Endodermal cell (in vitro differentiated cells): ENCODE data around the gene OPALIN. TPM values are rescaled to one million over a fixed set of nuclear protein-coding genes. Genes with fewer than 3 reads are reported as not detected.

Experiments used
- DNase-seq: peaks from one replicate; pipeline ENCODE4 v3.0.0-alpha.2; 2017
- H3K27ac ChIP-seq: 2 replicates; pipeline ENCODE4 v1.5.1; 2013; ENCODE audit warnings: mild to moderate bottlenecking, low read depth, low read length, moderate library complexity
- H3K27me3 ChIP-seq: 2 replicates; pipeline ENCODE4 v1.6.1; 2013; ENCODE audit warnings: mild to moderate bottlenecking, low read length, moderate library complexity; ENCODE audit not compliant: insufficient read depth, control insufficient read depth, poor library complexity, severe bottlenecking
- H3K36me3 ChIP-seq: 2 replicates; pipeline ENCODE4 v1.7.0; 2013; ENCODE audit warnings: mild to moderate bottlenecking, low read length, moderate library complexity; ENCODE audit not compliant: control insufficient read depth, insufficient read depth
- H3K4me1 ChIP-seq: one replicate; pipeline ENCODE4 v1.7.0; 2013; ENCODE audit warnings: low read length; ENCODE audit not compliant: control insufficient read depth, insufficient read depth
- H3K4me3 ChIP-seq: 2 replicates; pipeline ENCODE4 v1.5.1; 2013; ENCODE audit warnings: mild to moderate bottlenecking, low read length, moderate library complexity
- H3K9ac ChIP-seq: 2 replicates; pipeline ENCODE4 v1.6.1; 2013; ENCODE audit warnings: mild to moderate bottlenecking, low read length, moderate library complexity; ENCODE audit not compliant: poor library complexity, severe bottlenecking; ENCODE audit errors: extremely low read depth
- H3K9me3 ChIP-seq: 2 replicates; pipeline ENCODE4 v1.6.1; 2013; ENCODE audit warnings: mild to moderate bottlenecking, low read length, moderate library complexity; ENCODE audit not compliant: control insufficient read depth
- H3K27ac Mint-ChIP-seq: 2 replicates; pipeline ENCODE4 v1.8.0; 2020; ENCODE audit warnings: mixed read lengths
- H3K27me3 Mint-ChIP-seq: 2 replicates; pipeline ENCODE4 v1.8.0; 2021; ENCODE audit warnings: mild to moderate bottlenecking, mixed read lengths; ENCODE audit not compliant: insufficient read depth
- H3K36me3 Mint-ChIP-seq: 2 replicates; pipeline ENCODE4 v1.8.0; 2020; ENCODE audit warnings: low read depth, mixed read lengths
- H3K4me1 Mint-ChIP-seq: 2 replicates; pipeline ENCODE4 v1.8.0; 2020; ENCODE audit warnings: mixed read lengths
- H3K4me3 Mint-ChIP-seq: 2 replicates; pipeline ENCODE4 v1.8.0; 2020; ENCODE audit warnings: mild to moderate bottlenecking, moderate library complexity, mixed read lengths
- H3K9me3 Mint-ChIP-seq: 2 replicates; pipeline ENCODE4 v1.8.0; 2020; ENCODE audit warnings: mild to moderate bottlenecking, mixed read lengths
- WGBS, 2 experiments: methylation state at CpG; one replicate each; pipeline versions ENCODE4 v1.1.5 to v1.1.7; 2013; ENCODE audit warnings: missing lambda C conversion rate in 2 of 2, mixed read lengths in 1 of 2; ENCODE audit not compliant: insufficient coverage in 1 of 2, insufficient read length in 1 of 2; 5-methylcytosine and 5-hydroxymethylcytosine counted together
- total RNA-seq, 2 donors: library from RNA; stranded (reverse); fragmentation: NEBNext Ultra II Directional in 1 of 2; extraction: Animal tissue kit (Norgen Biotek cat#: 25700) in 1 of 2; gene quantifications; 2 replicates in 1 of 2; 3 replicates in 1 of 2; pipeline ENCODE4 v1.2.1, GENCODE V29; 2021
- TF ChIP-seq, protein P1 (sequence below): fragments of 200-600 bp; sonication (generic); conservative IDR thresholded peaks from 2 replicates; pipeline ENCODE4 v1.5.0; 2021; ENCODE audit warnings: antibody characterized with exemption, mild to moderate bottlenecking

OPALIN gene
- total RNA-seq, 2 donors from 2014 or later = not detected

DNA sequence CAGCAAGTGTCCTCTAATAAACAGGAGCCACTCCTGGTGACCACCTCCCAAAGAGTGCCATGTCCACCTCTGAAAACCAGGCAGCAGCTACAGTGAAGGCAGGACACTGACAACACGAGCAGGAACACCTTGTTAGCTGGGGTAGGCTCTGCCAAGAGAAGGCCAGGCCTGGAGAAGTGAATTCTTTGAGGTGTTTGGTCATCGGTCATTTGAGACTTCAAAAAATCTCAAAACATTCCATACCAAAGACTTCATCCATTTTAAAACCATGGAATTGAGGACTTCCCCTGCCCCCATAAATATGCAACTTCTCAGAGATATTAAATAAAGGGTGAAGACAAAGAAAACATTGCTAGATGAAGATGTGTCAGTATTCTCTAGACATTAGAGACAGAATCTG lies 28.4 kb upstream of the OPALIN start:
- Mint-ChIP-seq H3K9me3 (no peaks in the 10 kb centered on the region), H3K4me1 (no peaks in the 10 kb centered on the region), H3K36me3 (no peaks in the 10 kb centered on the region), H3K27me3 (peaks cover 2% of the 10 kb centered on the region), H3K27ac (no peak overlapping the region), H3K4me3 (no peak overlapping the region)
- TF ChIP-seq, protein P1, sequence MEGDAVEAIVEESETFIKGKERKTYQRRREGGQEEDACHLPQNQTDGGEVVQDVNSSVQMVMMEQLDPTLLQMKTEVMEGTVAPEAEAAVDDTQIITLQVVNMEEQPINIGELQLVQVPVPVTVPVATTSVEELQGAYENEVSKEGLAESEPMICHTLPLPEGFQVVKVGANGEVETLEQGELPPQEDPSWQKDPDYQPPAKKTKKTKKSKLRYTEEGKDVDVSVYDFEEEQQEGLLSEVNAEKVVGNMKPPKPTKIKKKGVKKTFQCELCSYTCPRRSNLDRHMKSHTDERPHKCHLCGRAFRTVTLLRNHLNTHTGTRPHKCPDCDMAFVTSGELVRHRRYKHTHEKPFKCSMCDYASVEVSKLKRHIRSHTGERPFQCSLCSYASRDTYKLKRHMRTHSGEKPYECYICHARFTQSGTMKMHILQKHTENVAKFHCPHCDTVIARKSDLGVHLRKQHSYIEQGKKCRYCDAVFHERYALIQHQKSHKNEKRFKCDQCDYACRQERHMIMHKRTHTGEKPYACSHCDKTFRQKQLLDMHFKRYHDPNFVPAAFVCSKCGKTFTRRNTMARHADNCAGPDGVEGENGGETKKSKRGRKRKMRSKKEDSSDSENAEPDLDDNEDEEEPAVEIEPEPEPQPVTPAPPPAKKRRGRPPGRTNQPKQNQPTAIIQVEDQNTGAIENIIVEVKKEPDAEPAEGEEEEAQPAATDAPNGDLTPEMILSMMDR = no peak
- no peaks in the 10 kb centered on the region for H3K36me3 ChIP-seq
- no peak for DNase-seq
- no peaks in the 10 kb centered on the region for H3K4me1 ChIP-seq
- H3K27ac ChIP-seq = no peak overlapping the region
- 77% methylated on average over 1 of the region's 2 CpGs; no CpG with 5 or more reads in 1 of the 2 experiments for WGBS, 2 experiments
- no peak overlapping the region for H3K9ac ChIP-seq
- no peak overlapping the region for H3K4me3 ChIP-seq
- no peaks in the 10 kb centered on the region for H3K9me3 ChIP-seq
- peaks cover 4% of the 10 kb centered on the region for H3K27me3 ChIP-seq

DNA sequence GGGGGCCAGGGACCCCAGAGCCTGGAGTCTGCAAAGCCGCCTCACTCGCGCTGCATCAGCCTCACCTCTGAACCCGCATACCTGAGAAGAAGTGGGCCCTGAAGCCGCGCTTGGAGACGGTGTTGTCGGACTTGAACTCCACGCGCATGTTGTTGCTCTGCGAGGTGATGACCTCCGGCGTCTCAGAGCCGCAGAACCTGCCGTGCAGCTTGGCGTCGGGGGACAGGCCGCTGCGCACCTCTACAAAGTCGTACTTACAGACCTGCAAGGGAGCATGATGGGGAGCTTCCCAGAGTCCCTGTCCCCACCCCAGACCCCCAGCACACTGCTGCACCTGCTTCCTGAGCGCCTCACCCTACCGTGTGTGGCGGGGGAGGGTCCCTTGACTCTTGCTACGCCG lies 25.7 kb upstream of the OPALIN start:
- Histone ChIP-seq H3K9me3 (no peaks in the 10 kb centered on the region), H3K27ac (no peak overlapping the region), H3K4me1 (no peaks in the 10 kb centered on the region), H3K36me3 (no peaks in the 10 kb centered on the region), H3K27me3 (peaks cover 2% of the 10 kb centered on the region), H3K9ac (no peak overlapping the region), H3K4me3 (no peak overlapping the region)
- no peak for DNase-seq
- Mint-ChIP-seq H3K4me1 (no peaks in the 10 kb centered on the region), H3K27ac (no peak overlapping the region), H3K27me3 (peaks cover 2% of the 10 kb centered on the region), H3K9me3 (no peaks in the 10 kb centered on the region), H3K36me3 (no peaks in the 10 kb centered on the region), H3K4me3 (no peak overlapping the region)
- 85 to 97% methylated on average over 18 to 25 of the region's 25 CpGs for whole genome bisulfite sequencing, 2 experiments
- TF ChIP-seq, protein P1 = no peak

DNA sequence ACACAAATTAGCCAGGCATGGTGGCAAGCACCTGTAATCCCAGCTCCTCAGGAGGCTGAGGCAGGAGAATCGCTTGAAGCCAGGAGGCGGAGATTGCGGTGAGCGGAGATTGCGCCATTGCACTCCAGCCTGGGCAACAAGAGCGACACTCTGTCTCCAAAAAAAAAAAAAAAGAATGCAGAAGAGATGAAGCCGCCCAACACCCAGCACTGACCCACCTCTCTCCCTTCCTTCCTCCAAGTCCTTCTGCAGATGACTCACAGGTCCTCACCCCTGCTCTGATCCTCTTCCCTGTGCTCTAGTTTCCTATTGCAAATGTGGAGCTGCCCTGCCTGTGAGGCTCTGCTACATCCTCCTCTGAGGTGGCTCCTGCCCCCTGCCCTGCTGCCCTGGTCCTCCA lies 22.0 kb upstream of the OPALIN start:
- H3K27me3 Mint-ChIP-seq = no peaks in the 10 kb centered on the region
- no peaks in the 10 kb centered on the region for H3K36me3 Mint-ChIP-seq
- no peak overlapping the region for H3K27ac Mint-ChIP-seq
- no peaks in the 10 kb centered on the region for H3K4me1 Mint-ChIP-seq
- Histone ChIP-seq H3K9me3 (no peaks in the 10 kb centered on the region), H3K4me1 (no peaks in the 10 kb centered on the region), H3K9ac (no peak overlapping the region), H3K27ac (no peak overlapping the region), H3K27me3 (no peaks in the 10 kb centered on the region), H3K36me3 (no peaks in the 10 kb centered on the region), H3K4me3 (no peak overlapping the region)
- no peak for DNase-seq
- TF ChIP-seq, protein P1 = no peak
- H3K4me3 Mint-ChIP-seq = no peak overlapping the region
- H3K9me3 Mint-ChIP-seq = no peaks in the 10 kb centered on the region
- 89% methylated on average over 7 of the region's 7 CpGs; no CpG with 5 or more reads in 1 of the 2 experiments for WGBS, 2 experiments
